WTC11 (cell line): ENCODE data around the gene DISP2. TPM values are rescaled to one million over a fixed set of nuclear protein-coding genes. Genes with fewer than 3 reads are reported as not detected.

Experiments
- CBFB ChIP-seq: sonication (generic); formaldehyde crosslinking; IDR thresholded peaks from 2 replicates; pipeline ENCODE4 v1.8.1; 2022; ENCODE audit warnings: mild to moderate bottlenecking, low read depth, missing genetic modification reagents
- CREM ChIP-seq: sonication (generic); formaldehyde crosslinking; IDR thresholded peaks from 2 replicates; pipeline ENCODE4 v1.8.1; 2022; ENCODE audit warnings: mild to moderate bottlenecking, missing genetic modification reagents, moderate library complexity
- CTCF ChIP-seq: fragments of 200-600 bp; IDR thresholded peaks from 2 replicates; pipeline ENCODE4 v1.8.0; 2022; ENCODE audit warnings: antibody characterized with exemption
- E2F1 ChIP-seq: sonication (generic); formaldehyde crosslinking; IDR thresholded peaks from 2 replicates; pipeline ENCODE4 v1.8.0; 2022; ENCODE audit warnings: mild to moderate bottlenecking, missing genetic modification reagents
- ELF4 ChIP-seq: sonication (generic); formaldehyde crosslinking; IDR thresholded peaks from 2 replicates; pipeline ENCODE4 v1.8.1; 2022; ENCODE audit warnings: low read depth, mild to moderate bottlenecking, moderate library complexity, missing genetic modification reagents
- ETV6 ChIP-seq: sonication (generic); formaldehyde crosslinking; IDR thresholded peaks from 2 replicates; pipeline ENCODE4 v1.8.1; 2022; ENCODE audit warnings: mild to moderate bottlenecking, missing genetic modification reagents
- FOXJ3 ChIP-seq: sonication (generic); formaldehyde crosslinking; IDR thresholded peaks from 2 replicates; pipeline ENCODE4 v1.9.0; 2021; ENCODE audit warnings: missing genetic modification reagents, mild to moderate bottlenecking, borderline replicate concordance
- FOXK1 ChIP-seq: sonication (generic); formaldehyde crosslinking; IDR thresholded peaks from 2 replicates; pipeline ENCODE4 v1.8.0; 2022; ENCODE audit warnings: mild to moderate bottlenecking, moderate library complexity, missing genetic modification reagents
- HMGXB4 ChIP-seq: sonication (generic); formaldehyde crosslinking; IDR thresholded peaks from 2 replicates; pipeline ENCODE4 v1.8.1; 2023; ENCODE audit warnings: mild to moderate bottlenecking, moderate library complexity, missing genetic modification reagents
- IRF1 ChIP-seq: sonication (generic); formaldehyde crosslinking; IDR thresholded peaks from 2 replicates; pipeline ENCODE4 v1.8.0; 2023; ENCODE audit warnings: missing genetic modification reagents
- MLX ChIP-seq: sonication (generic); formaldehyde crosslinking; IDR thresholded peaks from 2 replicates; pipeline ENCODE4 v1.8.1; 2023; ENCODE audit warnings: mild to moderate bottlenecking, missing genetic modification reagents, moderate library complexity
- MXD4 ChIP-seq: fragments of 250-450 bp; sonication (Bioruptor Pico); IDR thresholded peaks from 2 replicates; pipeline ENCODE4 v1.8.0; 2021; ENCODE audit warnings: mild to moderate bottlenecking, moderate library complexity, borderline replicate concordance
- NFYB ChIP-seq: sonication (generic); formaldehyde crosslinking; conservative IDR thresholded peaks from 2 replicates; pipeline ENCODE4 v1.8.0; 2022; ENCODE audit warnings: low read depth, missing genetic modification reagents
- NR1H2 ChIP-seq: sonication (generic); formaldehyde crosslinking; IDR thresholded peaks from 2 replicates; pipeline ENCODE4 v1.9.0; 2021; ENCODE audit warnings: mild to moderate bottlenecking, moderate library complexity, missing genetic modification reagents
- NR3C1 ChIP-seq: sonication (generic); formaldehyde crosslinking; conservative IDR thresholded peaks from 2 replicates; pipeline ENCODE4 v1.8.1; 2023; ENCODE audit warnings: low read depth, mild to moderate bottlenecking, missing genetic modification reagents
- OVOL2 ChIP-seq: fragments of 250-450 bp; sonication (Bioruptor Pico); IDR thresholded peaks from 2 replicates; pipeline ENCODE4 v1.9.0; 2021; ENCODE audit warnings: mild to moderate bottlenecking, borderline replicate concordance
- RELA ChIP-seq: sonication (generic); formaldehyde crosslinking; IDR thresholded peaks from 2 replicates; pipeline ENCODE4 v1.8.1; 2022; ENCODE audit warnings: missing genetic modification reagents, mild to moderate bottlenecking, borderline replicate concordance
- SP1 ChIP-seq: sonication (generic); formaldehyde crosslinking; conservative IDR thresholded peaks from 2 replicates; pipeline ENCODE4 v1.8.1; 2022; ENCODE audit warnings: missing genetic modification reagents
- TEAD1 ChIP-seq: sonication (generic); formaldehyde crosslinking; IDR thresholded peaks from 2 replicates; pipeline ENCODE4 v1.8.0; 2022; ENCODE audit warnings: mild to moderate bottlenecking, missing genetic modification reagents
- ZNF263 ChIP-seq: sonication (generic); formaldehyde crosslinking; IDR thresholded peaks from 2 replicates; pipeline ENCODE4 v1.8.1; 2022; ENCODE audit warnings: low read depth, mild to moderate bottlenecking, moderate library complexity, missing genetic modification reagents
- ZNF281 ChIP-seq: sonication (generic); formaldehyde crosslinking; IDR thresholded peaks from 2 replicates; pipeline ENCODE4 v1.8.0; 2023; ENCODE audit warnings: mild to moderate bottlenecking, missing genetic modification reagents
- ZNF317 ChIP-seq: sonication (generic); formaldehyde crosslinking; IDR thresholded peaks from 2 replicates; pipeline ENCODE4 v1.8.1; 2023; ENCODE audit warnings: low read depth, mild to moderate bottlenecking, moderate library complexity, missing genetic modification reagents, borderline replicate concordance
- ZNF416 ChIP-seq: fragments of 250-450 bp; sonication (Bioruptor Pico); IDR thresholded peaks from 2 replicates; pipeline ENCODE4 v1.9.0; 2021; ENCODE audit warnings: mild to moderate bottlenecking, inconsistent platforms
- ZNF423 ChIP-seq: fragments of 250-450 bp; sonication (Bioruptor Pico); IDR thresholded peaks from 2 replicates; pipeline ENCODE4 v2.1.2; 2022; ENCODE audit warnings: mild to moderate bottlenecking, moderate library complexity
- ZNF425 ChIP-seq: fragments of 250-450 bp; sonication (Bioruptor Pico); conservative IDR thresholded peaks from 2 replicates; pipeline ENCODE4 v1.9.0; 2021; ENCODE audit warnings: mild to moderate bottlenecking
- total RNA-seq: library from RNA; stranded (reverse); gene quantifications from 3 replicates; pipeline ENCODE4 v1.2.3, GENCODE V29; 2021

DISP2 gene
- total RNA-seq, 1 experiment from 2014 or later, result 3.5 TPM

GRCh38 chr15:40367686-40368611 lies 9.9 kb downstream of the DISP2 start (continued):
- TF ChIP-seq ZNF281 (CRISPR knock-in tag) (peak; percentile 99), FOXK1 (CRISPR knock-in tag) (peak; percentile 95), NR3C1 (CRISPR knock-in tag) (peak; percentile 96; the same call in 1 of the 2 replicates), ZNF423 (0 out of 2 replicates have a peak, but pooled peaks have one; percentile 34), CTCF (peak; percentile 77), CREM (CRISPR knock-in tag) (peak; percentile 90), ZNF416 (CRISPR knock-in tag) (no peak), ZNF263 (CRISPR knock-in tag) (peak; percentile 79; the same call in 1 of the 2 replicates), RELA (CRISPR knock-in tag) (peak; percentile 98), IRF1 (CRISPR knock-in tag) (peak; percentile 97), HMGXB4 (CRISPR knock-in tag) (peak; percentile 97), NFYB (CRISPR knock-in tag) (peak; percentile 62), MLX (CRISPR knock-in tag) (no peak), MXD4 (CRISPR knock-in tag) (no peak), ZNF425 (CRISPR knock-in tag) (no peak), OVOL2 (CRISPR knock-in tag) (no peak), ETV6 (CRISPR knock-in tag) (peak; percentile 99), FOXJ3 (peak; percentile 93), NR1H2 (CRISPR knock-in tag) (peak; percentile 93), TEAD1 (CRISPR knock-in tag) (peak; percentile 98), SP1 (CRISPR knock-in tag) (peak; percentile 87), ZNF317 (CRISPR knock-in tag) (peak; percentile 86; the same call in 1 of the 2 replicates), E2F1 (CRISPR knock-in tag) (peak; percentile 98), ELF4 (CRISPR knock-in tag) (peak; percentile 98), CBFB (CRISPR knock-in tag) (peak; percentile 93)
